ENCODE results near the gene GNL2.

- no peak for TF ChIP-seq EZH2 (IDR thresholded peaks at IDR 0.05; ENCODE audit: low read length)
- no peak for TF ChIP-seq CTCF (optimal IDR thresholded peaks at IDR 0.05 in 1 of 3, IDR thresholded peaks at IDR 0.05 in 1 of 3, conservative IDR thresholded peaks at IDR 0.05 in 1 of 3; ENCODE audit: extremely low read depth in 1 of 3, insufficient read depth in 2 of 3, low read length in 3 of 3)
Measured at GRCh38 chr1:37588939-37589338, 6.8 kb downstream of the GNL2 start.
